GM12878 (cell line): Measurements from ENCODE around the gene NCKAP5. TPM values are rescaled to one million over a fixed set of nuclear protein-coding genes. Genes with fewer than 3 reads are reported as not detected.

ENCODE experiments used
- ATAC-seq: fragments of 200-7000 bp; cut with Tn5 transposase; 3 replicates; pipeline ENCODE4 v1.9.1; 2020; ENCODE audit warnings: mild to moderate bottlenecking, moderate library complexity
- BruUV-seq: library from RNA; stranded (reverse); fragments of 400-500 nt; replicated peaks from 2 replicates; lab custom pipeline; 2021; lab: Mats Ljungman, UMichigan
- CTCF ChIA-PET: fragments of 300-600 bp; sonication (Branson Sonifier 250); formaldehyde crosslinking; extraction: SDS; loops from one replicate; lab custom pipeline; 2021; ENCODE audit warnings: inconsistent platforms; lab: Yijun Ruan, JAX
- POLR2A ChIA-PET: fragments of 350-600 bp; formaldehyde crosslinking; extraction: SDS; loops from one replicate; lab custom pipeline; 2021; ENCODE audit warnings: inconsistent platforms; lab: Charles Lee
- RAD21 ChIA-PET: fragments of 300-600 bp; sonication (Branson Sonifier 250); formaldehyde crosslinking; loops from one replicate; lab custom pipeline; 2023; ENCODE audit warnings: antibody characterized with exemption; ENCODE audit not compliant: unreplicated experiment; lab: Charles Lee
- SMC1A ChIA-PET: fragments of 300-600 bp; sonication (Branson Sonifier 250); formaldehyde crosslinking; loops from one replicate; lab custom pipeline; 2023; ENCODE audit not compliant: unreplicated experiment, uncharacterized antibody; lab: Charles Lee
- DNase-seq: peaks from one replicate; pipeline ENCODE4 v3.0.0-alpha.2; 2011; ENCODE audit warnings: low read depth, low spot score
- FAIRE-seq: peaks from 3 replicates; lab custom pipeline; 2011; peaks lifted over from hg19 to GRCh38; lab: Jason Lieb, UNC
- H2AFZ ChIP-seq: 2 replicates; pipeline ENCODE4 v1.6.0; 2011; ENCODE audit warnings: low read depth, low read length, control low read depth; ENCODE audit not compliant: control insufficient read depth
- H3K27ac ChIP-seq: 2 replicates; pipeline ENCODE4 v1.5.1; 2011; ENCODE audit warnings: control low read depth; ENCODE audit not compliant: control insufficient read depth, insufficient read depth
- H3K27me3 ChIP-seq, 2 experiments: replicated peaks in 1 of 2; 2 replicates each; pipeline versions ENCODE4 v1.6.0 to v1.6.1; 2011; ENCODE audit warnings: low read length in 1 of 2; ENCODE audit not compliant: control insufficient read depth in 2 of 2, insufficient read depth in 2 of 2
- H3K36me3 ChIP-seq, 2 experiments: 2 replicates each; pipeline ENCODE4 v1.5.1; 2011; ENCODE audit warnings: low read length in 1 of 2; ENCODE audit not compliant: control insufficient read depth in 2 of 2, insufficient read depth in 2 of 2
- H3K4me1 ChIP-seq: 2 replicates; pipeline ENCODE4 v1.6.1; 2011; ENCODE audit warnings: mild to moderate bottlenecking, low read length, moderate library complexity, mixed read lengths; ENCODE audit not compliant: control insufficient read depth, insufficient read depth
- H3K4me2 ChIP-seq: 2 replicates; pipeline ENCODE4 v1.6.0; 2011; ENCODE audit warnings: control low read depth; ENCODE audit not compliant: control insufficient read depth, insufficient read depth
- H3K4me3 ChIP-seq: fragments of 200-600 bp; sonication (generic); 2 replicates; pipeline ENCODE4 v1.5.1; 2016
- H3K79me2 ChIP-seq: 2 replicates; pipeline ENCODE4 v1.6.0; 2011; ENCODE audit warnings: low read length; ENCODE audit not compliant: control insufficient read depth, insufficient read depth
- H3K9ac ChIP-seq: 2 replicates; pipeline ENCODE4 v1.8.0; 2011; ENCODE audit warnings: low read length, control low read depth, mixed read lengths; ENCODE audit not compliant: control insufficient read depth, insufficient read depth
- H3K9me3 ChIP-seq: replicated peaks from 3 replicates; pipeline ENCODE4 v1.5.1; 2011; ENCODE audit warnings: mild to moderate bottlenecking, low read length; ENCODE audit not compliant: control insufficient read depth, insufficient read depth
- H4K20me1 ChIP-seq: 2 replicates; pipeline ENCODE4 v1.6.0; 2011; ENCODE audit not compliant: control insufficient read depth, insufficient read depth
- ASH2L ChIP-seq: fragments of 300-600, 200-600 bp; sonication (generic); IDR thresholded peaks from 2 replicates; pipeline ENCODE4 v1.6.1; 2017; ENCODE audit warnings: low read depth, mild to moderate bottlenecking, borderline replicate concordance
- ETV6 ChIP-seq, 2 experiments: fragments of 450-650 bp in 1 of 2; IDR thresholded peaks in 1 of 2; conservative IDR thresholded peaks in 1 of 2; 2 replicates each; pipeline ENCODE4 v1.6.1; 2014; ENCODE audit warnings: antibody characterized with exemption in 1 of 2, borderline replicate concordance in 1 of 2, low read depth in 1 of 2, mild to moderate bottlenecking in 1 of 2, moderate library complexity in 1 of 2
- JUND ChIP-seq: IDR thresholded peaks from 2 replicates; pipeline ENCODE4 v1.6.1; 2012; ENCODE audit warnings: low read depth, mild to moderate bottlenecking, low read length, improper control_type of control experiment, moderate library complexity
- KAT2A ChIP-seq: conservative IDR thresholded peaks from 2 replicates; pipeline ENCODE4 v1.6.1; 2011; ENCODE audit warnings: low read depth, low read length; ENCODE audit not compliant: control insufficient read depth
- MEF2A ChIP-seq: IDR thresholded peaks from 2 replicates; pipeline ENCODE4 v1.6.1; 2011; ENCODE audit warnings: low read depth, mild to moderate bottlenecking, low read length, moderate library complexity; ENCODE audit not compliant: insufficient read depth
- MYC ChIP-seq: IDR thresholded peaks from 2 replicates; pipeline ENCODE4 v1.6.1; 2011; ENCODE audit warnings: mild to moderate bottlenecking, low read length, moderate library complexity, inconsistent platforms; ENCODE audit not compliant: insufficient read depth, insufficient replicate concordance, insufficient read length, severe bottlenecking
- PML ChIP-seq: IDR thresholded peaks from 2 replicates; pipeline ENCODE4 v1.6.1; 2012; ENCODE audit warnings: low read length, inconsistent platforms
- POLR2AphosphoS2 ChIP-seq: IDR thresholded peaks from 2 replicates; pipeline ENCODE4 v1.6.1; 2011; ENCODE audit warnings: low read depth, mild to moderate bottlenecking, low read length, improper control_type of control experiment, moderate library complexity
- PRDM15 ChIP-seq: fragments of 450-650 bp; formaldehyde crosslinking; IDR thresholded peaks from 2 replicates; pipeline ENCODE4 v1.4.0; 2020; ENCODE audit warnings: mild to moderate bottlenecking, moderate library complexity
- USF1 ChIP-seq: IDR thresholded peaks from 2 replicates; pipeline ENCODE4 v1.6.1; 2011; ENCODE audit warnings: borderline replicate concordance, low read depth, mild to moderate bottlenecking, moderate library complexity, mixed read lengths, low read length; ENCODE audit not compliant: insufficient read depth; ENCODE audit errors: extremely low read length
- ZNF687 ChIP-seq: fragments of 450-650 bp; IDR thresholded peaks from 2 replicates; pipeline ENCODE4 v1.6.1; 2017; ENCODE audit warnings: mild to moderate bottlenecking, moderate library complexity
- WGBS: methylation state at CpG from one replicate; pipeline ENCODE4 v1.1.6; 2016; ENCODE audit warnings: low lambda C conversion rate; ENCODE audit not compliant: insufficient replicate concordance, insufficient coverage; ENCODE audit errors: missing lambda C conversion rate; 5-methylcytosine and 5-hydroxymethylcytosine counted together
- in situ Hi-C: fragments of 300-500 bp; cut with MboI; formaldehyde crosslinking; loops from 9 replicates; pipeline ENCODE4 v1.14.3; 2018; ENCODE audit warnings: mixed read lengths
- intact Hi-C: fragments of 100-400 bp; cut with micrococcal nuclease; formaldehyde crosslinking; loops from one replicate; pipeline ENCODE4 v1.14.2; 2022; ENCODE audit not compliant: unreplicated experiment
- polyA plus RNA-seq, 11 experiments: library from polyadenylated mRNA; depleted of rRNA in 4 of 11; unstranded in 6 of 11; stranded (reverse) in 5 of 11; fragments of >200 nt; fragmentation: Nextera tagmentation in 4 of 11; fragmentation: Illumina TruSeq in 1 of 11; extraction: Ambion mirVana in 4 of 11; extraction: Trizol in 1 of 11; gene quantifications; 1 replicate in 1 of 11; 2 replicates in 10 of 11; pipeline versions ENCODE4 v1.2.1 to v1.2.3, GENCODE V29; 2011 to 2016; ENCODE audit warnings: inconsistent platforms in 2 of 11, missing spikeins in 2 of 11, low read depth in 1 of 11
- total RNA-seq, 4 experiments: library from RNA; depleted of rRNA in 3 of 4; stranded (reverse); fragments of >200 nt in 3 of 4; fragmentation: Illumina TruSeq in 1 of 4; extraction: Trizol in 1 of 4; gene quantifications; 2 replicates each; pipeline versions ENCODE4 v1.2.1 to v1.2.3, GENCODE V29; 2013 to 2021

Gene NCKAP5
- total and polyA plus RNA-seq, 10 of the 15 experiments (the other 5 are each of a cell fraction or from before 2014, with no cell fraction given) = 0.06 to 0.44 (median 0.16) TPM

GRCh38 chr2:133574620-133575019 lies 6.4 kb upstream of the NCKAP5 start (continued):
- TF ChIP-seq PRDM15 (CRISPR knock-in tag) (no peak), ETV6 (conservative IDR thresholded peaks at IDR 0.05 in 1 of 2, IDR thresholded peaks at IDR 0.05 in 1 of 2; ENCODE audit: borderline replicate concordance in 1 of 2, low read depth in 1 of 2) (no peak)

GRCh38 chr2:133574186-133574585 lies 5.9 kb upstream of the NCKAP5 start:
- SMC1A ChIA-PET = no interaction called here
- CTCF ChIA-PET = interaction anchor here (1.2 to 1.4 kb wide), 2 partner anchors 9 to 206 kb away, joined by 3 to 4 read pairs; no protein-coding TSS in a partner anchor
- no TSS peak for BruUV-seq
- Histone ChIP-seq H3K79me2 (no peaks in the 10 kb centered on the region), H3K4me1 (no peaks in the 10 kb centered on the region), H3K36me3 (no peaks in the 10 kb centered on the region), H3K27ac (no peak overlapping the region), H3K9ac (no peak overlapping the region), H3K27me3 (no peaks in the 10 kb centered on the region), H4K20me1 (no peaks in the 10 kb centered on the region), H2AFZ (no peak overlapping the region), H3K4me2 (no peak overlapping the region), H3K9me3 (no peaks in the 10 kb centered on the region), H3K4me3 (no peak overlapping the region)
- FAIRE-seq (no peak), DNase-seq (no peak), ATAC-seq (no peak)
- POLR2A ChIA-PET = no interaction called here
- intact Hi-C loops = no loop called here
- WGBS = 20% methylated on average over 5 of the region's 5 CpGs
- in situ Hi-C loops = loop anchor here (25.0 kb wide), 1 partner anchor 1037 kb away; no protein-coding TSS in a partner anchor
- RAD21 ChIA-PET = no interaction called here
- TF ChIP-seq ZNF687 (no peak), MEF2A (no peak), KAT2A (no peak), PML (no peak), POLR2AphosphoS2 (no peak), USF1 (no peak), JUND (no peak), MYC (no peak), ASH2L (no peak)
